ENCODE data around the gene GLCCI1.

GLCCI1 gene

DNA sequence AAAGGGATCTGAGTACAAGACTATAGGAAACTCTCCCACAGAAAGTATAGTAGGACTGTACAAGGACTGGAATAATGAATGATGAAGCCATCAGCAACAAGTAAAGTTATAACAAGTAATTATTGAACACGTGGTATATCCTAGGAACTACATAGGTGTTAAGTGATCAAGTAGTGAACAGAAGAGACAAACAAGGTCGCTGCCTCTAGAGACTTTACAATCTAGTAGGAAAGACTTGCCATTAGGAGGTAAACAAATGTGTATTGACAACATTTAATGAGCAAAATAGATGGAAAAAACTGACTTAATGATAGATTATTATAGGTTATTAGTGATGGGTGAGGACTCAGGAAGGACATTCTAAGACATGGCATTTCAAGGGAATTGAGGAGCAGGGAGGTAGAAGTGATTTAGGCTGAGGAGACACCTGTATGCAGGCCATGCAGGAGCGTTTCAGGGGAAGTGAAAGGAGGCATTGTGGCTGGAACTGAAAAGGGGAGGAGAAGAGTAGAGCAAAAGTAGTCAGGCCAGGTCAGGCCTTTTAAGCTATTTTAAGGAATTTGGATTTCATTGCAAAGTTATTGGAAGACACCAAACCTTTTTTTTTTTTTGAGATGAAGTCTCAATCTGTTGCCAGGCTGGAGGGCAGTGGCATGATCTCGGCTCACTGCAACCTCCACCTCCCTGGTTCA is 8.5 kb upstream of the GLCCI1 start:
- Histone ChIP-seq H3K36me3 (ENCODE audit: control insufficient read depth in 1 of 2, insufficient read depth in 2 of 2, low read length in 2 of 2) (no peaks in the 10 kb centered on the region), H3K9me3 (ENCODE audit: insufficient read depth, low read depth, low read length) (no peaks in the 10 kb centered on the region), H3K4me3 (ENCODE audit: low read depth, low read length) (no peak overlapping the region), H3K27me3 (ENCODE audit: insufficient read depth, low read length) (no peaks in the 10 kb centered on the region), H3K18ac (ENCODE audit: low read length) (no peak overlapping the region), H3K27ac (ENCODE audit: low read depth, low read length) (no peak overlapping the region), H4K91ac (ENCODE audit: low read depth, low read length) (no peak overlapping the region), H3K4me1 (ENCODE audit: control insufficient read depth in 1 of 2, insufficient read depth in 2 of 2, low read length in 2 of 2) (no peaks in the 10 kb centered on the region), H3K79me2 (ENCODE audit: control insufficient read depth, insufficient read depth, low read length, poor library complexity) (no peaks in the 10 kb centered on the region), H4K12ac (ENCODE audit: low read depth, low read length) (no peak overlapping the region), H2AFZ (ENCODE audit: insufficient read depth, low read length, poor library complexity) (no peak overlapping the region), H3K14ac (ENCODE audit: low read length) (no peak overlapping the region), H2BK12ac (ENCODE audit: low read length) (no peak overlapping the region), H2AK5ac (ENCODE audit: low read length) (no peak overlapping the region), H3K4ac (ENCODE audit: low read depth, low read length) (no peak overlapping the region), H2BK5ac (ENCODE audit: low read depth, low read length, poor library complexity) (no peak overlapping the region), H3K79me1 (ENCODE audit: low read length) (no peaks in the 10 kb centered on the region), H4K8ac (ENCODE audit: low read depth, low read length) (no peak overlapping the region), H3K23ac (ENCODE audit: low read length) (no peak overlapping the region), H3K4me2 (ENCODE audit: low read length) (no peak overlapping the region), H2BK120ac (ENCODE audit: insufficient read depth, low read length, poor library complexity) (no peak overlapping the region), H3K9ac (ENCODE audit: low read length) (no peak overlapping the region)
- WGBS (ENCODE audit: extremely low coverage, insufficient coverage, insufficient read length), result no CpG with 5 or more reads among the region's 4 CpGs
- no peak for DNase-seq

DNA sequence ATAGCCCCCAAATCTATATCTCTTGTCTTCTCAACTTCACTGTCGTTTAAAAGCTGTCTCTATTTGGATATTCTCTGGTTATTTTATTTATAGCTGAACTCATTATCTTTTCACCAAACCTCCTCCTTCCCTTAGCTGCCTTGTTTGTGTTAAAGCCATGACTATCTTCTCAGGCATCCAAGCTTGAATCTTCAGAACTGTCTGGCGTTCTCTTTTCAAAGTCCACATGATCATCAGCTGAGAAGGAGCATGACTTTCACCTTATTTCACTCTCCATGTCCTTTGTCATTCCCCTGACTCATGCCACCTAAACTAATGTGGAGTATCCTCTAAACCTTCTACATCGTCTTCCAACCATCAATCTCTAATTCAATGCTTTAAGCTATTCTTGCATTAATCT is 5.7 kb upstream of the GLCCI1 start:
- DNase-seq, result peak in 1 of 2 donors; percentile 40
- no peaks in the 10 kb centered on the region for H3K4me1 ChIP-seq (ENCODE audit: control insufficient read depth in 1 of 2, insufficient read depth in 2 of 2, low read length in 2 of 2)
- no peaks in the 10 kb centered on the region for H3K36me3 ChIP-seq (ENCODE audit: control insufficient read depth in 1 of 2, insufficient read depth in 2 of 2, low read length in 2 of 2)
- no peak overlapping the region for H3K4ac ChIP-seq (ENCODE audit: low read depth, low read length)
- no peaks in the 10 kb centered on the region for H3K9me3 ChIP-seq (ENCODE audit: insufficient read depth, low read depth, low read length)
- H3K4me2 ChIP-seq (ENCODE audit: low read length), result no peak overlapping the region
- H3K27ac ChIP-seq (ENCODE audit: low read depth, low read length), result no peak overlapping the region
- no peaks in the 10 kb centered on the region for H3K79me2 ChIP-seq (ENCODE audit: control insufficient read depth, insufficient read depth, low read length, poor library complexity)
- H2BK12ac ChIP-seq (ENCODE audit: low read length), result no peak overlapping the region
- H2AFZ ChIP-seq (ENCODE audit: insufficient read depth, low read length, poor library complexity), result no peak overlapping the region
- no peak overlapping the region for H2BK120ac ChIP-seq (ENCODE audit: insufficient read depth, low read length, poor library complexity)
- no peak overlapping the region for H3K18ac ChIP-seq (ENCODE audit: low read length)
- no peak overlapping the region for H4K8ac ChIP-seq (ENCODE audit: low read depth, low read length)
- no CpG with 5 or more reads among the region's 3 CpGs for WGBS (ENCODE audit: extremely low coverage, insufficient coverage, insufficient read length)
- H3K14ac ChIP-seq (ENCODE audit: low read length), result no peak overlapping the region
- no peaks in the 10 kb centered on the region for H3K27me3 ChIP-seq (ENCODE audit: insufficient read depth, low read length)
- H3K79me1 ChIP-seq (ENCODE audit: low read length), result no peaks in the 10 kb centered on the region
- H4K91ac ChIP-seq (ENCODE audit: low read depth, low read length), result no peak overlapping the region
- no peak overlapping the region for H3K4me3 ChIP-seq (ENCODE audit: low read depth, low read length)
- no peak overlapping the region for H4K12ac ChIP-seq (ENCODE audit: low read depth, low read length)
- no peak overlapping the region for H3K9ac ChIP-seq (ENCODE audit: low read length)
- no peak overlapping the region for H2AK5ac ChIP-seq (ENCODE audit: low read length)
- no peak overlapping the region for H2BK5ac ChIP-seq (ENCODE audit: low read depth, low read length, poor library complexity)
- H3K23ac ChIP-seq (ENCODE audit: low read length), result no peak overlapping the region

DNA sequence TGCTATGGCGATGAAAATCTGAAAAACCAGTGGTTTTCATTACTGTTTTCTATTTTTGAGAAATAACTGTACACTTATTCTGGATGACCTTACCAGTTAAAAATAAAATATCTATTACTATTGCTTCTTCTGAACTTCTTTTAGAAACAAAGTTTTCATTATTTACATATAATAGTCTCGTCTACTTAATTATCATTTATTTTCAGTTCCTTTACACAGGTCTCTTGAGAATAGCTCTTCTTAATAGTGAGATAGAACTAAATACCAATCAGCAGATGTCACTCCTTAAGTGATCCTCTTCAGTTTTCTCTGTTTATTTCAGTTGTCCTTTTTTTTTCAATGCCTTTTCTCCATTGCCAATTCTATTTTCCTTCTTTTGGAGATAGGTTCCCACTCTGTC is 4.3 kb upstream of the GLCCI1 start:
- Histone ChIP-seq H2BK120ac (ENCODE audit: insufficient read depth, low read length, poor library complexity) (no peak overlapping the region), H3K4me2 (ENCODE audit: low read length) (no peak overlapping the region), H2BK5ac (ENCODE audit: low read depth, low read length, poor library complexity) (no peak overlapping the region), H3K9ac (ENCODE audit: low read length) (no peak overlapping the region), H3K4me1 (ENCODE audit: control insufficient read depth in 1 of 2, insufficient read depth in 2 of 2, low read length in 2 of 2) (no peaks in the 10 kb centered on the region), H4K8ac (ENCODE audit: low read depth, low read length) (no peak overlapping the region), H3K79me1 (ENCODE audit: low read length) (peaks cover 6% of the 10 kb centered on the region), H2AK5ac (ENCODE audit: low read length) (no peak overlapping the region), H2BK12ac (ENCODE audit: low read length) (no peak overlapping the region), H3K4ac (ENCODE audit: low read depth, low read length) (no peak overlapping the region), H4K91ac (ENCODE audit: low read depth, low read length) (no peak overlapping the region), H3K4me3 (ENCODE audit: low read depth, low read length) (no peak overlapping the region), H3K23ac (ENCODE audit: low read length) (no peak overlapping the region), H4K12ac (ENCODE audit: low read depth, low read length) (no peak overlapping the region), H3K14ac (ENCODE audit: low read length) (no peak overlapping the region), H2AFZ (ENCODE audit: insufficient read depth, low read length, poor library complexity) (no peak overlapping the region), H3K79me2 (ENCODE audit: control insufficient read depth, insufficient read depth, low read length, poor library complexity) (peaks cover 5% of the 10 kb centered on the region), H3K36me3 (ENCODE audit: control insufficient read depth in 1 of 2, insufficient read depth in 2 of 2, low read length in 2 of 2) (no peaks in the 10 kb centered on the region), H3K27ac (ENCODE audit: low read depth, low read length) (no peak overlapping the region), H3K18ac (ENCODE audit: low read length) (no peak overlapping the region), H3K9me3 (ENCODE audit: insufficient read depth, low read depth, low read length) (no peaks in the 10 kb centered on the region), H3K27me3 (ENCODE audit: insufficient read depth, low read length) (no peaks in the 10 kb centered on the region)
- no CpG with 5 or more reads among the region's 2 CpGs for WGBS (ENCODE audit: extremely low coverage, insufficient coverage, insufficient read length)
- DNase-seq, result no peak

DNA sequence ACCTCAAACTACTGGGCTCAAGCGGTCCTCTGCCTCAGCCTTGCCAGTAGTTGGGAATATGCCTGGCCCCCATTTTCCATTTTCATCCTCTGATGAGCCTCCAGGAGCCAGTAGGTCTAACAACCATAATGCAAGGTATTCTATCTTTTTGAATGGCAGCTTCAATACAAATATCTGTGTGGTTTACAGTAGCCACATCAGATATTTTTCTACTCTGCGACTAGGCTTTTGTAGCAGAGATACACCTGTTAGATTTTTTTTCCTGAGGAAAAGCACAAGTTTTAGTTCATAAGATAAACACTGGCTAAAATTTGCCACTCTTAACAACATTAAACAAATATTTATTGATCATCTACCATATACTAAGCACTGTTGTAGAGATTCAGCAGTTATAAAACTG is 3.9 kb upstream of the GLCCI1 start:
- no peak overlapping the region for H3K23ac ChIP-seq (ENCODE audit: low read length)
- H3K27me3 ChIP-seq (ENCODE audit: insufficient read depth, low read length), result no peaks in the 10 kb centered on the region
- no peaks in the 10 kb centered on the region for H3K9me3 ChIP-seq (ENCODE audit: insufficient read depth, low read depth, low read length)
- no peaks in the 10 kb centered on the region for H3K36me3 ChIP-seq (ENCODE audit: control insufficient read depth in 1 of 2, insufficient read depth in 2 of 2, low read length in 2 of 2)
- no CpG with 5 or more reads among the region's 2 CpGs for WGBS (ENCODE audit: extremely low coverage, insufficient coverage, insufficient read length)
- H3K4me3 ChIP-seq (ENCODE audit: low read depth, low read length), result no peak overlapping the region
- no peaks in the 10 kb centered on the region for H3K4me1 ChIP-seq (ENCODE audit: control insufficient read depth in 1 of 2, insufficient read depth in 2 of 2, low read length in 2 of 2)
- no peak overlapping the region for H2AK5ac ChIP-seq (ENCODE audit: low read length)
- H4K12ac ChIP-seq (ENCODE audit: low read depth, low read length), result no peak overlapping the region
- no peak overlapping the region for H2BK12ac ChIP-seq (ENCODE audit: low read length)
- H2BK5ac ChIP-seq (ENCODE audit: low read depth, low read length, poor library complexity), result no peak overlapping the region
- no peak overlapping the region for H3K9ac ChIP-seq (ENCODE audit: low read length)
- no peak for DNase-seq
- no peak overlapping the region for H2AFZ ChIP-seq (ENCODE audit: insufficient read depth, low read length, poor library complexity)
- no peak overlapping the region for H3K4ac ChIP-seq (ENCODE audit: low read depth, low read length)
- H3K14ac ChIP-seq (ENCODE audit: low read length), result no peak overlapping the region
- H3K18ac ChIP-seq (ENCODE audit: low read length), result no peak overlapping the region
- peaks cover 9% of the 10 kb centered on the region for H3K79me2 ChIP-seq (ENCODE audit: control insufficient read depth, insufficient read depth, low read length, poor library complexity)
- no peak overlapping the region for H3K4me2 ChIP-seq (ENCODE audit: low read length)
- no peak overlapping the region for H4K91ac ChIP-seq (ENCODE audit: low read depth, low read length)
- H3K79me1 ChIP-seq (ENCODE audit: low read length), result peaks cover 8% of the 10 kb centered on the region
- H2BK120ac ChIP-seq (ENCODE audit: insufficient read depth, low read length, poor library complexity), result no peak overlapping the region
- no peak overlapping the region for H4K8ac ChIP-seq (ENCODE audit: low read depth, low read length)
- no peak overlapping the region for H3K27ac ChIP-seq (ENCODE audit: low read depth, low read length)

All from trophoblast cell (in vitro differentiated cells and primary cell).